Measurements from ENCODE around the gene UBE4B.
"Not testable (repeated sequence)": the region's sequence is repeated elsewhere in the genome, so short reads cannot be mapped to it uniquely, and the experiment has no call there.

UBE4B gene

GRCh38 chr1:10070206-10070605 is 37.4 kb downstream of the UBE4B start:
- DNase-seq = no peak

- no peak for DNase-seq
Observed at GRCh38 chr1:10071640-10072039, 38.9 kb downstream of the UBE4B start.

DNA sequence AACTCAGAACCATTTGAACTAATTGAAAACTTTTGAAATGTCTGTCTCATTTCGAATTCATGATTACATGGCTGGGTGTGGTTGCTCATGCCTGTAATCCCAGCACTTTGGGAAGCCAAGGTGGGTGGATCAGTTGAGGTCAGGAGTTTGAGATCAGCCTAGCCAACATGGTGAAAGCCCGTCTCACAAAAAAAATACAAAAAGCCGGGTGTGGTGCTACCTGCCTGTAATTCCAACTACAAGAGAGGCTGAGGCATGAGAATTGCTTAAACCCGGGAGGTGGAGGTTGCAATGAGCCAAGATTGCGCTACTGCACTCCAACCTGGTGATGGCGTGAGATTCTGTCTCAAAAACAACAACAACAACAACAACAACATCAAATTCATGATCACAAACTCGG is 40.6 kb downstream of the UBE4B start:
- not testable (repeated sequence) for DNase-seq

DNA sequence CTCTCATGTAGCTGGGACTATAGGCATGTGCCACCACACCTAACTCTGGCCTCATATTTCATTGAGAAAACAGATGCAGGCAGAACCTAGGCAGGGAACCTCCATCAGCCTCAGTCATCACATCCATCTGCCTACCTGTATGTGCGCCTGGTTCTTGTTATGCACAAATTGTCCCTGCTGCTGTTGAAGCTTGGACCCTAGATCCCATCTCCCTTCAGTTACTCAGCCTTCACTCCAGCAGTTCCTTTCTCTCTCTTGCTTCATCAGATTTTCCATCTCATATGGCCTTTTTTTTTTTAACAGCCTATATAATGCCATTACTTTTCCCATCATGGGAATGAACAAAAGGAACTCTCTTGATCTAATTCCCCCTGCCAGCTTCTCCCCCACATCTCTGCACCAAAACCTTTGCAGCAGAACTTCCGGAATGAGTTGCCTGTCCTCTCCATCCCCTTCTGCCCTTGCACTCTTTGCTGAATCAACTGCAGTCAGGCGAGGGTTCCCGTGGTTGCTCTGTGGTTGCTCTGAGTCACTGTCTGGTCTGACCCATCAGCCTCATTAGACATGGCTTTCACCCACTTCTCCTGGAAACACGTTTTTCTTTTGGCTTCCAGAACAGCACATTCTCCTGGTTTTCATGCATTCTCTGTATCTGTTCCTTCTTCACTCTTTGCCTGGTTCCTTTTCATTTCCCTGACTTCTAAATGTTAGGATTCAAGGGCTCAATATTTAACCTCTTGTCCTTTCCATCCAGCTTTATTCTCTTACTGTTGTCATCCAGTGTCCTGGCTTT is 41.5 kb downstream of the UBE4B start:
- DNase-seq = peak in 33 of 58 donors; percentile 4 to 70 (median 23)

DNA sequence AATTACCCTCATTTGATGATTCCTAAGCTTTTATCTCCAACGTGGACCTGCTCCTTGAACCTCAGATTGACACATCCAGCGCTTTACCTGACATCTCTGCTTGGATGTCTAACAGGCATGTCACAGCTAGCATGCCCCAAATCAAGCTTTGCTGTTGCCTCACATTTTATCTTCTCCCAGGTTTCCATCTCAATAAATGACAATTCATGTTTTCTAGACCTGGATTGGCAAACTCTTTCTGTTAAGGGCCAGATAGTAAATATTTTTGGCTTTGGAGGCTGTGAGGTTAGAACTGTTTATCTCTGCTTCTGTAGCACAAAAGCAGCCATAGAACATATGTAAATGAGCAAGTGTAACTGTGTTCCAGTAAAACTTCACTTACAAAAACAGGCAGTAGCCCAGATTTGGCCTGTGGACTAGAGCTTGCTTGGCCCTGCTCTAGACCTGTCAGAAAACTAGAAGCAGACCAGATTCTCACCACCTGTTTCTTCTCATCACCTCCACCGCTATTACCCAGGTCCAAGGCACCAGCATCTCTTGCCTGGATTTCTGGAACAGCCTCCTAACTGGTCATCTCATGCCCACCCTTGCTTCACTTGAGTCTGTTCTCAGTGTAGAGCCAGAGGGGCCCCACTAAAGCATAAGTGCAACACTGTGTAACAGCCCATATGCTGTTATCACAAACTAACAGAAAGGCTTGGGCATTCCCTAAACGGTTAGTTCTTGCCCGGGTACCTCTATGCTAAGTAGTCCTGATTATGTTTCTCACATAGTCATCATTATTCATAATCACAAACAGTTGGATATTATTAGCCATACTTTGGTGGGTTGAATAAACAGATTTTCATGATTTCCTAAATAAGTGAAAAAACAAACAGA is 42.3 kb downstream of the UBE4B start:
- peak in 2 of 58 donors; percentile 6 to 28 for DNase-seq

DNA sequence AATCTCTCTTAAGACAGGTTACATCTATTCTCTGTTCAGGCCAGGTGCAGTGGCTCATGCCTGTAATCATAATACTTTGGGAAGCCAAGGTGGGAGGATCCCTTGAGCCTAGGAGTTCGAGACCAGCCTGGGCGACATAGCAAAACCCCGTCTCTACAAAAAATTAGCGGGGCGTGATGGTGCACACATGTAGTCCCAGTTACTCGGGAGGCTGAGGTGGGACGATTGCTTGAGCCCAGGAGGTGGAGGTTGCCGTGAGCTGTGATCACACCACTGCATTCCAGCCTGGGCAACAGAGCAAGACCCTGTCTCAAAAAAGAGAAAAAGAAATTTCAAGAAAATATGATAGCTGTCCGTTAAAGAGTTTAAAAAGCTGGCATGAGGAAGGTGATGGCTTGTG is 43.0 kb downstream of the UBE4B start:
- DNase-seq = no peak

GRCh38 chr1:10078494-10078893 is 45.7 kb downstream of the UBE4B start:
- no peak for DNase-seq

GRCh38 chr1:10080523-10080922 is 47.8 kb downstream of the UBE4B start:
- DNase-seq = no peak

- DNase-seq = no peak
Observed at GRCh38 chr1:10082785-10083479, 50.2 kb downstream of the UBE4B start.

DNA sequence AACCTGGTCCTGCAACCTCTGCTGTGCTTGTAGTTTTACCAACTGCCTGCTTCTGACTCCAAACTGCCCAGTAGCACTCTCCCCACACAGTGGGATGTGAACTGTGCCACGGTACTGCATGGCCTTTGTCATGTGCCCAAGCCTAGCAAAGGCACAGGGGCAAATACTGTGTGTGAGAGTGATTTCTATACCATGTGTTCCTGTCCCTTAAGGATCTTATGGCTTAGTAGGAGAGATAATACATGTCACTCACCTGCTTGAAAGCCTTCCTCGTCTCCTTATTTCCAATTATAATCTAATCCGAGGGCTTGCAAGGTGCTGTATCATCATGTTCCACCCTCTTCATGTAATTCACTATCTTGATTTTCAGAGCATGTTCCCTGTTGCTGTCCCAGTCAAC is 51.3 kb downstream of the UBE4B start:
- peak in 1 of 58 donors; percentile 16 for DNase-seq

DNA sequence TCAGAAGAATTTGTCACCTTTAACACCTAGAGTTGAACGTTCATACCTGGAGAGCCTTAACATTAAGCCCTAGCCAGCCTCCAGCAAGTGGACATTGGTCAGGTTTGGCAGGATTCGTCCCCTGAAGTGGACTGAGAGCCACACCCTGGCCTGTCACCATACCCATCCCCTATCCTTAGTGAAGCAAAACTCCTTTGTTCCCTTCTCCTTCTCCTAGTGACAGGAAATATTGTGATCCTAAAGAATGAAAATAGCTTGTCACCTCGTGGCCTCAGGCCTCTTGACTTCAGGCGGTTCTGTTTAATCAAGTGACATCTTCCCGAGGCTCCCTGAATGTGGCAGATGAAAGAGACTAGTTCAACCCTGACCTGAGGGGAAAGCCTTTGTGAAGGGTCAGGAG is 52.3 kb downstream of the UBE4B start:
- no peak for DNase-seq

DNA sequence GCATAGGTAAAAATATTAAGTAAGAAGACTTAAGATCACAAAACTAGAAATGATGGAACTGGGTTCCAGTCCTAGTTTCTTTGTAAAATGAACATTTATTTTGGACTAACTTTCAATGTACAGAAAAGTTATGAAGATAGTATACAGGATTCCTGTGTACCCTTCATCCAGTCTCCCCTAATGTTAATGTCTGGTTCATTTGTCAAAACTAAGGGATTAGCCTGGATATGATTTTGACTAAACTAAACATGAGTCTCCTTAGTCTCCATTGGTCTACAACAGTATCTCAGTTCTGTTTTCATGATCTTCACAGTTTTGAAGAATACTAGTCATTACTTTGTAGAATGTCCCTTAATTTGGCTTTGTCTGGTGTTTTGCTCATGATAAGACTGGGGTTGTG is 54.5 kb downstream of the UBE4B start:
- DNase-seq = no peak

GRCh38 chr1:10101929-10102328 is 69.2 kb downstream of the UBE4B start:
- DNase-seq = no peak

- no peak for DNase-seq
Observed at GRCh38 chr1:10103193-10103592, 70.4 kb downstream of the UBE4B start.

DNA sequence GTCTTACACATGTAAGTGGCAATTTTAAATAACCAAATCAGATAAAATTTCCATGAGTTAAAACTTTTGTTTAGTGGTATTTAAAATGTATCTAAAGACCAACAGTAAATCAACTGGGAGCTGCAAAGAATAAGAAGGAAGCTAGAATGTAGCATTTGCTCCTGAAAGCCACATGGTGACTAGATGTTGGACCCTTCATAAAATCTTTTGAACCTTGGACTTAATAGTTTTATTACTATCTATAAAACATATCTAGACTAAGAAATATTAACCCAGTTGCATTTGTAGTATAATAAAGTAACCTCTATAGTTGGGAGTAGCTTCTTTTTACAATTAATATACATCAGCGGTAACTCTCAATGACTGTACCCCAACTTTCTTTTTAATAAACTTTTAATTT is 72.1 kb downstream of the UBE4B start:
- no peak for DNase-seq

GRCh38 chr1:10105484-10105883 is 72.7 kb downstream of the UBE4B start:
- DNase-seq = peak in 25 of 58 donors; percentile 2 to 61 (median 27)

- no peak for DNase-seq
Observed at GRCh38 chr1:10106241-10106640, 73.5 kb downstream of the UBE4B start.

- no peak for DNase-seq
Observed at GRCh38 chr1:10106756-10107475, 74.2 kb downstream of the UBE4B start.

GRCh38 chr1:10107476-10107847 is 74.7 kb downstream of the UBE4B start:
- DNase-seq = not testable (repeated sequence)

- no peak for DNase-seq
Observed at GRCh38 chr1:10108134-10108663, 75.4 kb downstream of the UBE4B start.

Data from anterior cingulate cortex (tissue), 58 donors.